ENCODE measurements around the gene SYT1. TPM values are rescaled to one million over a fixed set of nuclear protein-coding genes. Genes with fewer than 3 reads are reported as not detected.
"Not testable (repeated sequence)": the region's sequence is repeated elsewhere in the genome, so short reads cannot be mapped to it uniquely, and the experiment has no call there.

Gene SYT1
- polyA plus RNA-seq (2013, experiment 1 of 2; ENCODE audit: insufficient read length), result 0.35 TPM
- 0.53 TPM for polyA plus RNA-seq (2013, experiment 2 of 2; ENCODE audit: insufficient read length)

GRCh38 chr12:78864403-78864869, at the start of gene SYT1:
SYT1 (plus strand) TSS chr12:78864774.
- peak; percentile 67 for DNase-seq

GRCh38 chr12:78818487-78818886, 46.1 kb upstream of the SYT1 start:
- no peak for DNase-seq

- DNase-seq, result no peak
Observed at GRCh38 chr12:78820946-78821345, 43.6 kb upstream of the SYT1 start.

GRCh38 chr12:78824918-78825317, 39.7 kb upstream of the SYT1 start:
- no peak for DNase-seq

GRCh38 chr12:78829690-78830089, 34.9 kb upstream of the SYT1 start:
- no peak for DNase-seq

GRCh38 chr12:78835493-78835892, 29.1 kb upstream of the SYT1 start:
- DNase-seq, result no peak

- not testable (repeated sequence) for DNase-seq
Observed at GRCh38 chr12:78840518-78841019, 24.0 kb upstream of the SYT1 start.

- DNase-seq, result no peak
Observed at GRCh38 chr12:78853231-78853630, 11.3 kb upstream of the SYT1 start.

GRCh38 chr12:78863482-78864402, 832 bp upstream of the SYT1 start:
- peak; percentile 8 for DNase-seq

GRCh38 chr12:78864870-78865463, 393 bp downstream of the SYT1 start:
- no peak for DNase-seq

GRCh38 chr12:78865516-78865915, 942 bp downstream of the SYT1 start:
- DNase-seq, result no peak

GRCh38 chr12:78866518-78866917, 1.9 kb downstream of the SYT1 start:
- DNase-seq, result no peak

GRCh38 chr12:78870539-78870938, 6.0 kb downstream of the SYT1 start:
- DNase-seq, result no peak

- DNase-seq, result no peak
Observed at GRCh38 chr12:78871566-78871965, 7.0 kb downstream of the SYT1 start.

GRCh38 chr12:78878459-78878858, 13.9 kb downstream of the SYT1 start:
- DNase-seq, result no peak

GRCh38 chr12:78878866-78879265, 14.3 kb downstream of the SYT1 start:
- no peak for DNase-seq

- DNase-seq, result no peak
Observed at GRCh38 chr12:78880078-78880477, 15.5 kb downstream of the SYT1 start.

GRCh38 chr12:78881685-78882084, 17.1 kb downstream of the SYT1 start:
- peak; percentile 44 for DNase-seq

GRCh38 chr12:78885466-78885865, 20.9 kb downstream of the SYT1 start:
- no peak for DNase-seq

- peak; percentile 75 for DNase-seq
Observed at GRCh38 chr12:78886719-78887407, 22.3 kb downstream of the SYT1 start.

GRCh38 chr12:78887444-78887843, 22.9 kb downstream of the SYT1 start:
- no peak for DNase-seq

GRCh38 chr12:78888568-78888967, 24.0 kb downstream of the SYT1 start:
- no peak for DNase-seq

All from fibroblast of skin of scalp (primary cell).